ENCODE results near the gene TBX18.
A peak's percentile ranks its signal among the peaks of the same experiment; 100 is the strongest.

Gene TBX18

GRCh38 chr6:84764332-84765049 is at the start of gene TBX18:
Gene TBX18, minus strand, starts transcription at chr6:84764598. Its CDS starts 417 bp downstream, at chr6:84764181.
- Histone ChIP-seq H3K27me3 (ENCODE audit: control insufficient read depth, insufficient read depth, low read length) (peaks cover 19% of the 10 kb centered on the region), H3K9me3 (ENCODE audit: control insufficient read depth, low read length) (no peaks in the 10 kb centered on the region), H3K4me1 (no peaks in the 10 kb centered on the region), H3K4me2 (ENCODE audit: low read length) (peak within 1 kb of the TSS; percentile 17), H3K27ac (peak within 1 kb of the TSS; percentile 36), H3K36me3 (ENCODE audit: control insufficient read depth, insufficient read depth, low read length) (no peaks in the 10 kb centered on the region), H3K79me2 (no peaks in the 10 kb centered on the region), H2AFZ (peak within 1 kb of the TSS; percentile 60), H3K4me3 (ENCODE audit: low read depth, low read length) (no peak within 1 kb of the TSS), H3K9ac (no peak within 1 kb of the TSS)
- no peak for TF ChIP-seq CTCF (IDR thresholded peaks at IDR 0.05)

GRCh38 chr6:84811351-84811750 is 47.0 kb upstream of the TBX18 start:
- H3K9me3 ChIP-seq (ENCODE audit: control insufficient read depth, low read length), result no peaks in the 10 kb centered on the region
- no peaks in the 10 kb centered on the region for H3K36me3 ChIP-seq (ENCODE audit: control insufficient read depth, insufficient read depth, low read length)
- no peak overlapping the region for H3K4me2 ChIP-seq (ENCODE audit: low read length)
- H3K4me1 ChIP-seq, result no peaks in the 10 kb centered on the region
- no peak for TF ChIP-seq CTCF (IDR thresholded peaks at IDR 0.05)
- no peak overlapping the region for H3K4me3 ChIP-seq (ENCODE audit: low read depth, low read length)
- H3K27me3 ChIP-seq (ENCODE audit: control insufficient read depth, insufficient read depth, low read length), result no peaks in the 10 kb centered on the region
- H3K9ac ChIP-seq, result no peak overlapping the region
- no peaks in the 10 kb centered on the region for H3K79me2 ChIP-seq
- H2AFZ ChIP-seq, result no peak overlapping the region
- no peak overlapping the region for H3K27ac ChIP-seq

GRCh38 chr6:84809455-84809854 is 45.1 kb upstream of the TBX18 start:
- no peaks in the 10 kb centered on the region for H3K79me2 ChIP-seq
- no peaks in the 10 kb centered on the region for H3K36me3 ChIP-seq (ENCODE audit: control insufficient read depth, insufficient read depth, low read length)
- TF ChIP-seq CTCF (IDR thresholded peaks at IDR 0.05), result no peak
- no peak overlapping the region for H3K27ac ChIP-seq
- no peak overlapping the region for H2AFZ ChIP-seq
- H3K4me2 ChIP-seq (ENCODE audit: low read length), result no peak overlapping the region
- no peak overlapping the region for H3K4me3 ChIP-seq (ENCODE audit: low read depth, low read length)
- no peaks in the 10 kb centered on the region for H3K27me3 ChIP-seq (ENCODE audit: control insufficient read depth, insufficient read depth, low read length)
- H3K9ac ChIP-seq, result no peak overlapping the region
- no peaks in the 10 kb centered on the region for H3K4me1 ChIP-seq
- no peaks in the 10 kb centered on the region for H3K9me3 ChIP-seq (ENCODE audit: control insufficient read depth, low read length)

- H3K4me2 ChIP-seq (ENCODE audit: low read length), result no peak overlapping the region
- no peak overlapping the region for H3K9ac ChIP-seq
- H3K27ac ChIP-seq, result no peak overlapping the region
- H3K9me3 ChIP-seq (ENCODE audit: control insufficient read depth, low read length), result no peaks in the 10 kb centered on the region
- no peak overlapping the region for H2AFZ ChIP-seq
- H3K4me1 ChIP-seq, result no peaks in the 10 kb centered on the region
- no peaks in the 10 kb centered on the region for H3K79me2 ChIP-seq
- no peak for TF ChIP-seq CTCF (IDR thresholded peaks at IDR 0.05)
- H3K4me3 ChIP-seq (ENCODE audit: low read depth, low read length), result no peak overlapping the region
- H3K27me3 ChIP-seq (ENCODE audit: control insufficient read depth, insufficient read depth, low read length), result no peaks in the 10 kb centered on the region
- no peaks in the 10 kb centered on the region for H3K36me3 ChIP-seq (ENCODE audit: control insufficient read depth, insufficient read depth, low read length)
Measured at GRCh38 chr6:84808491-84809061, 44.2 kb upstream of the TBX18 start.

GRCh38 chr6:84805145-84805544 is 40.7 kb upstream of the TBX18 start:
- peaks cover 3% of the 10 kb centered on the region for H3K9me3 ChIP-seq (ENCODE audit: control insufficient read depth, low read length)
- H3K36me3 ChIP-seq (ENCODE audit: control insufficient read depth, insufficient read depth, low read length), result no peaks in the 10 kb centered on the region
- no peak for TF ChIP-seq CTCF (IDR thresholded peaks at IDR 0.05)
- no peak overlapping the region for H3K4me3 ChIP-seq (ENCODE audit: low read depth, low read length)
- no peak overlapping the region for H3K9ac ChIP-seq
- H3K4me2 ChIP-seq (ENCODE audit: low read length), result no peak overlapping the region
- H3K79me2 ChIP-seq, result no peaks in the 10 kb centered on the region
- no peaks in the 10 kb centered on the region for H3K4me1 ChIP-seq
- peaks cover 3% of the 10 kb centered on the region for H3K27me3 ChIP-seq (ENCODE audit: control insufficient read depth, insufficient read depth, low read length)
- H3K27ac ChIP-seq, result no peak overlapping the region
- no peak overlapping the region for H2AFZ ChIP-seq
